Endothelial cell of umbilical vein (primary cell): Measurements from ENCODE around the gene NEO1. TPM values are rescaled to one million over a fixed set of nuclear protein-coding genes. Genes with fewer than 3 reads are reported as not detected.

Experiments
- BruUV-seq: library from RNA; stranded (reverse); fragments of 400-500 nt; replicated peaks from 2 replicates; lab custom pipeline; 2021; lab: Mats Ljungman, UMichigan
- CTCF ChIA-PET: fragments of 300-600, 350-600 bp; sonication (Branson Sonifier 250); formaldehyde crosslinking; loops from one replicate; lab custom pipeline; 2021; ENCODE audit warnings: antibody characterized with exemption, inconsistent platforms; lab: Charles Lee
- POLR2A ChIA-PET: fragments of 300-600, 350-600 bp; sonication (Branson Sonifier 250); formaldehyde crosslinking; loops from one replicate; lab custom pipeline; 2021; ENCODE audit warnings: antibody characterized with exemption, inconsistent platforms; lab: Charles Lee
- DNase-seq: peaks from one replicate; pipeline ENCODE4 v3.0.0-alpha.2; 2011; ENCODE audit warnings: low read depth, low spot score
- FAIRE-seq: peaks from 2 replicates; lab custom pipeline; 2011; peaks lifted over from hg19 to GRCh38; lab: Jason Lieb, UNC
- H2AFZ ChIP-seq: 2 replicates; pipeline ENCODE4 v1.6.0; 2012; ENCODE audit warnings: low read depth, low read length, control low read depth, inconsistent platforms
- H3K27ac ChIP-seq: 2 replicates; pipeline ENCODE4 v1.5.1; 2011; ENCODE audit warnings: low read depth, mild to moderate bottlenecking, control low read depth, low read length, moderate library complexity; ENCODE audit not compliant: insufficient read depth
- H3K27me3 ChIP-seq, 2 experiments: 2 replicates each; pipeline versions ENCODE4 v1.6.0 to v1.6.1; 2011; ENCODE audit warnings: low read length in 2 of 2, mixed read lengths in 1 of 2; ENCODE audit not compliant: control insufficient read depth in 2 of 2, insufficient read depth in 2 of 2
- H3K36me3 ChIP-seq, 2 experiments: 2 replicates in 1 of 2; 3 replicates in 1 of 2; pipeline ENCODE4 v1.5.1; 2011; ENCODE audit warnings: low read length in 2 of 2, mild to moderate bottlenecking in 1 of 2, moderate library complexity in 1 of 2; ENCODE audit not compliant: control insufficient read depth in 2 of 2, insufficient read depth in 2 of 2; ENCODE audit errors: extremely low read depth in 1 of 2
- H3K4me1 ChIP-seq: 3 replicates; pipeline ENCODE4 v1.5.1; 2011; ENCODE audit warnings: mild to moderate bottlenecking, low read length; ENCODE audit not compliant: control insufficient read depth, insufficient read depth; ENCODE audit errors: extremely low read depth
- H3K4me2 ChIP-seq: 2 replicates; pipeline ENCODE4 v1.6.1; 2011; ENCODE audit warnings: low read length, control low read depth, mixed read lengths; ENCODE audit not compliant: insufficient read depth
- H3K4me3 ChIP-seq, 3 experiments: fragments of 200-600 bp in 1 of 3; sonication (generic), shearing (Covaris generic) in 1 of 3; replicated peaks in 1 of 3; 2 replicates each; pipeline ENCODE4 v1.5.1; 2011 to 2016; ENCODE audit warnings: control low read depth in 3 of 3, low read length in 3 of 3, mild to moderate bottlenecking in 2 of 3, inconsistent platforms in 1 of 3, low read depth in 1 of 3, moderate library complexity in 1 of 3; ENCODE audit not compliant: insufficient read depth in 1 of 3
- H3K79me2 ChIP-seq: 2 replicates; pipeline ENCODE4 v1.6.0; 2012; ENCODE audit warnings: low read length, inconsistent platforms; ENCODE audit not compliant: control insufficient read depth, insufficient read depth
- H3K9ac ChIP-seq: replicated peaks from 2 replicates; pipeline ENCODE3; 2011; ENCODE audit warnings: low read length, control low read depth; ENCODE audit not compliant: insufficient read depth; ENCODE audit errors: extremely low read depth
- H3K9me1 ChIP-seq: replicated peaks from 3 replicates; pipeline ENCODE4 v1.6.0; 2011; ENCODE audit warnings: mild to moderate bottlenecking, low read length; ENCODE audit not compliant: control insufficient read depth, insufficient read depth; ENCODE audit errors: extremely low read depth
- H3K9me3 ChIP-seq: replicated peaks from 2 replicates; pipeline ENCODE4 v1.5.1; 2012; ENCODE audit warnings: low read length, inconsistent platforms; ENCODE audit not compliant: control insufficient read depth, insufficient read depth
- H4K20me1 ChIP-seq: replicated peaks from 2 replicates; pipeline ENCODE3; 2011; ENCODE audit warnings: mild to moderate bottlenecking, low read length; ENCODE audit not compliant: control insufficient read depth, insufficient read depth; ENCODE audit errors: extremely low read depth
- CTCF ChIP-seq, 2 donors: IDR thresholded peaks; 1 replicate in 1 of 2; 2 replicates in 1 of 2; pipeline ENCODE4 v1.5.1; 2011; ENCODE audit warnings: low read length in 2 of 2, mild to moderate bottlenecking in 2 of 2, moderate library complexity in 2 of 2, control low read depth in 1 of 2, inconsistent platforms in 1 of 2, low read depth in 1 of 2; ENCODE audit not compliant: insufficient read depth in 1 of 2; ENCODE audit errors: extremely low read depth in 1 of 2
- EZH2 ChIP-seq: IDR thresholded peaks from 2 replicates; pipeline ENCODE4 v1.6.1; 2012; ENCODE audit warnings: borderline replicate concordance, low read depth, mild to moderate bottlenecking, moderate library complexity, low read length, inconsistent platforms; ENCODE audit not compliant: severe bottlenecking
- FOS ChIP-seq: IDR thresholded peaks from 2 replicates; pipeline ENCODE4 v1.6.1; 2011; ENCODE audit warnings: mild to moderate bottlenecking, low read length, moderate library complexity, borderline replicate concordance; ENCODE audit not compliant: insufficient read depth
- GATA2 ChIP-seq: IDR thresholded peaks from 2 replicates; pipeline ENCODE4 v1.7.0; 2011; ENCODE audit warnings: low read depth, mild to moderate bottlenecking, moderate library complexity, mixed read lengths, low read length; ENCODE audit not compliant: insufficient read length, insufficient read depth
- JUN ChIP-seq: IDR thresholded peaks from 2 replicates; pipeline ENCODE4 v1.6.1; 2011; ENCODE audit warnings: borderline replicate concordance, low read depth; ENCODE audit not compliant: insufficient read length, insufficient read depth
- MAX ChIP-seq: IDR thresholded peaks from 2 replicates; pipeline ENCODE4 v1.6.1; 2011; ENCODE audit not compliant: insufficient read depth, insufficient read length
- MYC ChIP-seq: IDR thresholded peaks from one replicate; pipeline ENCODE4 v1.6.1; 2011; ENCODE audit warnings: mild to moderate bottlenecking, low read depth, low read length
- POLR2A ChIP-seq: IDR thresholded peaks from 2 replicates; pipeline ENCODE4 v1.6.1; 2012; ENCODE audit warnings: low read depth, mild to moderate bottlenecking, control low read depth, low read length
- POLR2AphosphoS5 ChIP-seq: IDR thresholded peaks from 2 replicates; pipeline ENCODE4 v1.6.1; 2012; ENCODE audit warnings: low read depth, mild to moderate bottlenecking, control low read depth, low read length, moderate library complexity; ENCODE audit not compliant: insufficient read depth
- dilution Hi-C: fragments of 300-500 bp; cut with MboI; formaldehyde crosslinking; loops from one replicate; pipeline ENCODE4 v1.15.0; 2019; ENCODE audit warnings: low sequenced_read_pairs; ENCODE audit not compliant: extremely low pct_ligation_motif_present
- intact Hi-C: fragments of 100-400 bp; cut with micrococcal nuclease; formaldehyde crosslinking; loops from one replicate; pipeline ENCODE4 v1.10.0; 2022
- polyA plus RNA-seq, 4 experiments: library from polyadenylated mRNA; depleted of rRNA in 3 of 4; stranded (reverse) in 3 of 4; unstranded in 1 of 4; fragments of >200 nt; gene quantifications; 2 replicates each; pipeline versions ENCODE4 v1.2.1 to v1.2.3, GENCODE V29; 2011 to 2012; ENCODE audit warnings: missing spikeins in 1 of 4
- total RNA-seq: library from RNA; stranded (reverse); gene quantifications from 2 replicates; pipeline ENCODE4 v1.2.3, GENCODE V29; 2021

The NEO1 gene
- total and polyA plus RNA-seq, 2 donors (not counting 3 experiments of a cell fraction or from before 2014, with no cell fraction given), result 0.12 to 0.35 TPM

GRCh38 chr15:73024168-73024567, 28.1 kb upstream of the NEO1 start:
- TF ChIP-seq CTCF (IDR thresholded peaks at IDR 0.05; ENCODE audit: extremely low read depth in 1 of 2, insufficient read depth in 1 of 2, low read depth in 1 of 2, low read length in 2 of 2), result no peak
- no peak for TF ChIP-seq POLR2AphosphoS5
- TF ChIP-seq MYC, result no peak
- TF ChIP-seq JUN, result no peak
- no peak for TF ChIP-seq GATA2
- no peak for TF ChIP-seq POLR2A
- no peak for TF ChIP-seq EZH2
- TF ChIP-seq FOS, result no peak
- TF ChIP-seq MAX, result no peak
- no peaks in the 10 kb centered on the region for H3K79me2 ChIP-seq
- H3K9me3 ChIP-seq, result no peaks in the 10 kb centered on the region
- no peak overlapping the region for H3K27ac ChIP-seq
- H3K4me2 ChIP-seq, result no peak overlapping the region
- ChIA-PET POLR2A (no interaction called here), CTCF (interaction anchor here (1.2 kb wide), 1 partner anchor 13 kb away, joined by 3 read pairs; no protein-coding TSS in a partner anchor)
- no TSS peak for BruUV-seq
- H2AFZ ChIP-seq, result no peak overlapping the region
- H3K4me3 ChIP-seq, result no peak overlapping the region
- intact Hi-C loops, result no loop called here
- H3K36me3 ChIP-seq, result no peaks in the 10 kb centered on the region
- H3K4me1 ChIP-seq, result no peaks in the 10 kb centered on the region
- dilution Hi-C loops, result no loop called here
- FAIRE-seq, result no peak
- no peaks in the 10 kb centered on the region for H3K9me1 ChIP-seq
- H3K27me3 ChIP-seq, result peaks cover 8 to 18% of the 10 kb centered on the region in 2 experiments
- H3K9ac ChIP-seq, result no peak overlapping the region
- no peak for DNase-seq
- no peaks in the 10 kb centered on the region for H4K20me1 ChIP-seq
